ENCODE measurements around the gene KLK14.

The KLK14 gene

GRCh38 chr19:51055866-51056265 is 26.8 kb downstream of the KLK14 start:
- Histone ChIP-seq H3K36me3 (replicated peaks) (no peaks in the 10 kb centered on the region), H3K27ac (no peak overlapping the region), H3K4me3 (ENCODE audit: low read depth, low read length) (no peak overlapping the region), H3K27me3 (replicated peaks) (no peaks in the 10 kb centered on the region)
- TF ChIP-seq CTCF (IDR thresholded peaks at IDR 0.05; ENCODE audit: low read depth, low read length, missing control alignments): no peak
- in situ Hi-C loops (cut with HindIII; ENCODE audit: low pct_ligation_motif_present, low sequenced_read_pairs): no loop called here
- DNase-seq: no peak

DNA sequence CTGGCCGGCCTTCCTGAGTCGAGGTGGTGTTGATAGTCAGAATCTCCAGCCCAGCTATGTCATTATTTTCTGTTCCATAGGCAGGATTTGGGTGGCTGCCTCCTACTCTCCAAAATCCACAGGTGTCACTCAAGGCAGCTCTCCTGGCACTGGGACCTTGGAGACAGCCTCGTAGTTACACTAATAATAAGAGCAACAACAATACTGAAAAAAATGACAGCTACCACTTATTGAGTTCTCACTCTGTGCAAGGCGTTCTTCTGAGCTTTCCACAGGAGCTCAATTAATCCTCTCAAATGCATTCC is 35.7 kb downstream of the KLK14 start:
- no peaks in the 10 kb centered on the region for H3K36me3 ChIP-seq (replicated peaks)
- no peak overlapping the region for H3K27ac ChIP-seq
- in situ Hi-C loops (cut with HindIII; ENCODE audit: low pct_ligation_motif_present, low sequenced_read_pairs): no loop called here
- DNase-seq: no peak
- no peak overlapping the region for H3K4me3 ChIP-seq (ENCODE audit: low read depth, low read length)
- H3K27me3 ChIP-seq (replicated peaks): no peaks in the 10 kb centered on the region
- no peak for TF ChIP-seq CTCF (IDR thresholded peaks at IDR 0.05; ENCODE audit: low read depth, low read length, missing control alignments)

- Histone ChIP-seq H3K36me3 (replicated peaks) (no peaks in the 10 kb centered on the region), H3K4me3 (ENCODE audit: low read depth, low read length) (no peak overlapping the region), H3K27ac (no peak overlapping the region), H3K27me3 (replicated peaks) (no peaks in the 10 kb centered on the region)
- TF ChIP-seq CTCF (IDR thresholded peaks at IDR 0.05; ENCODE audit: low read depth, low read length, missing control alignments): no peak
- in situ Hi-C loops (cut with HindIII; ENCODE audit: low pct_ligation_motif_present, low sequenced_read_pairs): no loop called here
- DNase-seq: no peak
Measured at GRCh38 chr19:51044327-51044726, 38.4 kb downstream of the KLK14 start.

DNA sequence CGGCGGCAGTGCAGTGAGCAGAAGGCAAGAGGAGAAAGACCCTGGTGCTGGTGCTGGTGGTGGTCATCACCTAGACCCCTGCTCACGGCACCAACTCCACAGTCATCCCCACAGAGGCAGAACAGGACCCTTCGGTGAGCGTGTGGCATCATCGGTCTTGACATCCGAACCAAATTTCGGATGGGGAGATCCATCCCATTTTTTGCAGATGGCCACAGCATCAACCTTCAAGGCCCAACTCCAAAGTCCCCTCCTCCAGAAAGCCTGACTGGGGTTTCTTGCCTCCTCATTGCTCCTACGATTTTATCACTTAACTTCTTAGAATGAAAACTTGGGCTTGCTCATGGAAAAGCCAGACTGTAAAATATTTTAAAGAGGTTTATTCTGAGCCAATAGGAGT is 39.2 kb downstream of the KLK14 start:
- in situ Hi-C loops (cut with HindIII; ENCODE audit: low pct_ligation_motif_present, low sequenced_read_pairs): no loop called here
- Histone ChIP-seq H3K27me3 (replicated peaks) (no peaks in the 10 kb centered on the region), H3K27ac (no peak overlapping the region), H3K4me3 (ENCODE audit: low read depth, low read length) (no peak overlapping the region), H3K36me3 (replicated peaks) (no peaks in the 10 kb centered on the region)
- DNase-seq: no peak
- no peak for TF ChIP-seq CTCF (IDR thresholded peaks at IDR 0.05; ENCODE audit: low read depth, low read length, missing control alignments)

DNA sequence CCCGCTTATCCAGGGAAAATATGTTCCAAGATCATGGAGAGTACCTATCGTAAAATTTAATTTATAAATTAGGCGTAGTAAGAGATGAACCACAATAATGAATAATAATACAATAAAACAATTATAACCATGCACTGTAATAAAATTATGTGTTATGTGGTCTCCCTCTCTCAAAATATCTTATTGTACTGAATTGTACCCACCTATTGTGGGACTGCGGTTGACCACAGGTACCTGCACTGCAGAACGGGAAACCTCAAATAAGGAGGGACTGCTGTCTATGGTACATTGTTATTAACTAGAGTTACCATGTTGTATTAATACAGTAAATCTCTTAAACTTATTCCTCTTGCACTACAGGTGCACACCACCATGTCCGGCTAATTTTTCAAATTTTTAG is 42.5 kb downstream of the KLK14 start:
- H3K27ac ChIP-seq: no peak overlapping the region
- no peaks in the 10 kb centered on the region for H3K36me3 ChIP-seq (replicated peaks)
- in situ Hi-C loops (cut with HindIII; ENCODE audit: low pct_ligation_motif_present, low sequenced_read_pairs): no loop called here
- no peak for TF ChIP-seq CTCF (IDR thresholded peaks at IDR 0.05; ENCODE audit: low read depth, low read length, missing control alignments)
- no peak overlapping the region for H3K4me3 ChIP-seq (ENCODE audit: low read depth, low read length)
- H3K27me3 ChIP-seq (replicated peaks): no peaks in the 10 kb centered on the region
- DNase-seq: no peak

- H3K27me3 ChIP-seq (replicated peaks): no peaks in the 10 kb centered on the region
- H3K36me3 ChIP-seq (replicated peaks): no peaks in the 10 kb centered on the region
- in situ Hi-C loops (cut with HindIII; ENCODE audit: low pct_ligation_motif_present, low sequenced_read_pairs): no loop called here
- no peak overlapping the region for H3K4me3 ChIP-seq (ENCODE audit: low read depth, low read length)
- DNase-seq: no peak
- TF ChIP-seq CTCF (IDR thresholded peaks at IDR 0.05; ENCODE audit: low read depth, low read length, missing control alignments): no peak
- H3K27ac ChIP-seq: no peak overlapping the region
Measured at GRCh38 chr19:51036519-51036918, 46.2 kb downstream of the KLK14 start.
